Adrenal gland (tissue), 12 donors: ENCODE results near the gene KCNJ6. TPM values are rescaled to one million over a fixed set of nuclear protein-coding genes. Genes with fewer than 3 reads are reported as not detected.
"Not testable (repeated sequence)": the region's sequence is repeated elsewhere in the genome, so short reads cannot be mapped to it uniquely, and the experiment has no call there.

ENCODE experiments used
- DNase-seq, 7 donors: peaks; one replicate each; pipeline ENCODE4 v3.0.0-alpha.2; 2019 to 2020
- H3K27ac ChIP-seq, 5 donors: fragments of 200-600 bp; sonication (generic) in 4 of 5; 1 replicate in 3 of 5; 2 replicates in 2 of 5; pipeline versions ENCODE4 v1.5.1 to v1.8.0; 2016 to 2020; ENCODE audit warnings: mild to moderate bottlenecking in 1 of 5
- H3K27me3 ChIP-seq: fragments of 200-600 bp; 2 replicates; pipeline ENCODE4 v1.8.0; 2021
- H3K36me3 ChIP-seq, 2 donors: fragments of 200-600 bp; replicated peaks in 1 of 2; 1 replicate in 1 of 2; 2 replicates in 1 of 2; pipeline versions ENCODE4 v1.5.1 to v1.8.0; 2018 to 2022
- H3K4me1 ChIP-seq, 2 donors: fragments of 200-600 bp; replicated peaks in 1 of 2; 1 replicate in 1 of 2; 2 replicates in 1 of 2; pipeline versions ENCODE4 v1.5.1 to v1.8.0; 2018 to 2021
- H3K4me3 ChIP-seq, 4 donors: fragments of 200-600 bp; sonication (generic) in 3 of 4; one replicate each; pipeline ENCODE4 v1.5.1; 2016 to 2018
- H3K9me3 ChIP-seq, 3 donors: fragments of 200-600 bp; sonication (generic) in 1 of 3; replicated peaks in 1 of 3; 1 replicate in 2 of 3; 2 replicates in 1 of 3; pipeline versions ENCODE4 v1.5.1 to v1.8.0; 2016 to 2021
- POLR2A ChIP-seq, 2 donors: fragments of 450-650 bp; IDR thresholded peaks; one replicate each; pipeline ENCODE4 v1.6.1; 2017; ENCODE audit warnings: antibody characterized with exemption in 2 of 2, mild to moderate bottlenecking in 2 of 2, moderate library complexity in 1 of 2
- WGBS, 4 donors: extraction: QIAGEN DNeasy Blood & Tissue Kit in 2 of 4; methylation state at CpG; one replicate each; pipeline versions ENCODE4 v1.1.5 to v1.1.7; 2013 to 2017; 5-methylcytosine and 5-hydroxymethylcytosine counted together
- intact Hi-C, 2 donors: fragments of 100-400 bp; cut with DNase I; formaldehyde crosslinking; loops; one replicate each; pipeline versions ENCODE4 v1.14.1 to v1.15.0; 2022 to 2023
- polyA plus RNA-seq, 3 donors: library from polyadenylated mRNA; stranded (reverse); fragments of 200-250 nt in 2 of 3; fragments of 350-450 nt in 1 of 3; fragmentation: Illumina TruSeq in 1 of 3; extraction: RNeasy Lipid Tissue Mini Kit (QIAGEN cat#74804) in 1 of 3; gene quantifications; one replicate each; pipeline ENCODE4 v1.2.3, GENCODE V29; 2013 to 2014
- total RNA-seq, 9 donors: library from RNA; depleted of rRNA in 4 of 9; stranded (reverse); fragments of >200 nt in 4 of 9; fragments of 120-200 nt in 1 of 9; fragmentation: NEBNext Ultra II Directional in 1 of 9; extraction: Animal tissue kit (Norgen Biotek cat#: 25700) in 1 of 9; gene quantifications; one replicate each; pipeline versions ENCODE4 v1.1.0 to v1.2.4, GENCODE V29; 2013 to 2023
- TF ChIP-seq, protein P1 (sequence below), 6 experiments: fragments of 450-650 bp in 4 of 6; fragments of 200-600 bp in 2 of 6; sonication (generic) in 1 of 6; IDR thresholded peaks; 1 replicate in 5 of 6; 2 replicates in 1 of 6; pipeline versions ENCODE4 v1.5.1 to v1.8.0; 2016 to 2021; ENCODE audit warnings: antibody characterized with exemption in 6 of 6, mild to moderate bottlenecking in 2 of 6, moderate library complexity in 1 of 6
- donor health status: healthy with polysubstance abuse.
- donor health status: Bipolar disorder and iron deficiency.
- donor health status: DM: yes; HTN: yes; CAD: no.
- donor health status: DM: no; HTN: no; CAD: no.
- donor health status: DM: no; HTN: no; CAD: no.
- donor health status: DM: yes; HTN: yes; CAD: no.

The KCNJ6 gene
- total and polyA plus RNA-seq, 12 donors = 0.03 to 0.60 (median 0.07) TPM; not detected in 4

DNA sequence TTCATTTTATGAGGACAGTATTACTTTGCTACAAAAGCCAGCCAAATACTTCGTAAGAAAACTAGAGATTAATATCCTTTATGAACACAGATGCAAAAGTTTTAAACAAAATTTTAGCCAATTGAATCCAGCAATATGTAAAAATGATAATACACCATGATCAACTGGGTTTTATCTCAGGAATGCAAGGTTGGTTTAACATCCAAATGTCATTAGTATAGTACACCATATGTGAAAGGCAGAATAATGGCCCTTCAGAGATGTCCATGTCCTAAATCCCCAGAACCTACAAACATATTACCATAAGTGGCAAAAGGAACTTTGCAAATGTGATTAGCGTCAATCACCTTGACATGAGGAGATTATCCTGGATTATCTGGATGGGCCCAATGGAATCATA is 16.7 kb upstream of the KCNJ6 start:
- no peaks in the 10 kb centered on the region for H3K27me3 ChIP-seq
- 84 to 91% (median 85%) methylated on average over 2 of the region's 2 CpGs for WGBS, 4 donors
- TF ChIP-seq, protein P1, sequence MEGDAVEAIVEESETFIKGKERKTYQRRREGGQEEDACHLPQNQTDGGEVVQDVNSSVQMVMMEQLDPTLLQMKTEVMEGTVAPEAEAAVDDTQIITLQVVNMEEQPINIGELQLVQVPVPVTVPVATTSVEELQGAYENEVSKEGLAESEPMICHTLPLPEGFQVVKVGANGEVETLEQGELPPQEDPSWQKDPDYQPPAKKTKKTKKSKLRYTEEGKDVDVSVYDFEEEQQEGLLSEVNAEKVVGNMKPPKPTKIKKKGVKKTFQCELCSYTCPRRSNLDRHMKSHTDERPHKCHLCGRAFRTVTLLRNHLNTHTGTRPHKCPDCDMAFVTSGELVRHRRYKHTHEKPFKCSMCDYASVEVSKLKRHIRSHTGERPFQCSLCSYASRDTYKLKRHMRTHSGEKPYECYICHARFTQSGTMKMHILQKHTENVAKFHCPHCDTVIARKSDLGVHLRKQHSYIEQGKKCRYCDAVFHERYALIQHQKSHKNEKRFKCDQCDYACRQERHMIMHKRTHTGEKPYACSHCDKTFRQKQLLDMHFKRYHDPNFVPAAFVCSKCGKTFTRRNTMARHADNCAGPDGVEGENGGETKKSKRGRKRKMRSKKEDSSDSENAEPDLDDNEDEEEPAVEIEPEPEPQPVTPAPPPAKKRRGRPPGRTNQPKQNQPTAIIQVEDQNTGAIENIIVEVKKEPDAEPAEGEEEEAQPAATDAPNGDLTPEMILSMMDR (IDR thresholded peaks at IDR 0.05) = no peak
- no peak for TF ChIP-seq POLR2A (IDR thresholded peaks at IDR 0.05)
- no peaks in the 10 kb centered on the region for H3K9me3 ChIP-seq
- no peak overlapping the region for H3K4me3 ChIP-seq
- H3K4me1 ChIP-seq = no peaks in the 10 kb centered on the region
- no peak overlapping the region for H3K27ac ChIP-seq
- no peaks in the 10 kb centered on the region for H3K36me3 ChIP-seq
- DNase-seq = no peak
- intact Hi-C loops = no loop called here

DNA sequence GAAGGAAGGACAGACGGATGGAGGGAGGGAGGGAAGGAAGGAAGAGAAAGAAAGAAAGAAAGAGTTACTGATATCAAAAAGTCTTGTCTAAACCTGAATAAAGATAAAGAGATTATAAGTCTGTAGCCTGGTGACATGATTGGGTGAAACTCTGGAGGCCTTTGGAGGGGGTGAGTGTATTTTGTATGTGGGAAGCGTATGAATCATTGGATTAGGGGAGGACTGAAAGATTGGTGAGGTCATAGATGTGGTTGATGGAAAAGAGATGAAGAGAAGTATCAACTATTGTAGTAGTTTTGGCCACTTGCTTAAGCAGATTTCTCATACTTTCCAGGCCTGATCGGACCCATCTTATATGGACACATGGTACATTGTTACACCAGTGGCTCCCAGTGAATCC is 11.5 kb upstream of the KCNJ6 start:
- no peak for DNase-seq
- intact Hi-C loops = no loop called here
- TF ChIP-seq POLR2A (IDR thresholded peaks at IDR 0.05) = no peak
- TF ChIP-seq, protein P1 (IDR thresholded peaks at IDR 0.05) = no peak
- H3K36me3 ChIP-seq = no peaks in the 10 kb centered on the region
- no peaks in the 10 kb centered on the region for H3K4me1 ChIP-seq
- H3K4me3 ChIP-seq = no peak overlapping the region
- H3K9me3 ChIP-seq = no peaks in the 10 kb centered on the region
- no peaks in the 10 kb centered on the region for H3K27me3 ChIP-seq
- H3K27ac ChIP-seq = no peak overlapping the region
- WGBS, 4 donors = 56 to 74% (median 67%) methylated on average over 3 of the region's 3 CpGs

GRCh38 chr21:37921091-37921490 is 4.8 kb upstream of the KCNJ6 start:
- Histone ChIP-seq H3K36me3 (no peaks in the 10 kb centered on the region), H3K9me3 (no peaks in the 10 kb centered on the region), H3K27ac (no peak overlapping the region), H3K4me1 (peaks cover 0 to 5% of the 10 kb centered on the region in 2 donors), H3K4me3 (no peak overlapping the region), H3K27me3 (peaks cover 16% of the 10 kb centered on the region)
- no peak for DNase-seq
- WGBS, 4 donors = 57 to 72% (median 62%) methylated on average over 3 of the region's 3 CpGs
- TF ChIP-seq, protein P1 (IDR thresholded peaks at IDR 0.05) = no peak
- intact Hi-C loops = no loop called here

DNA sequence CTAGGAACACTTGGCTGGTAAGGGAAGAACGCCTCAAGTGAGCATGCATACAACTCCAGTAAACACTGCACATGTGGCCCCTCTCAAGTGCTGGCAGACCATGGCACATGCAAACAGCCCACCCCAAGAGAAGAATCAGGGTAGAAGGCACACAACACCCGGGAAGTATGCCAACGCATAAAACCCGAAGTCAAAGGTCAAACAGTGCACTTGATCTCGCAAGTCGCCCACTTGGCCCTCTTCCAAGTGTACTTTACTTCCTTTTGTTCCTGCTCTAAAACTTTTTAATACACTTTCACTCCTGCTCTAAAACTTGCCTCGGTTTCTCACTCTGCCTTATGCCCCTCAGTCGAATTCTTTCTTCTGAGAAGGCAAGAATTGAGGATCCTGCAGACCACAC is 4.0 kb upstream of the KCNJ6 start:
- H3K36me3 ChIP-seq, intact Hi-C loops, DNase-seq, H3K9me3 ChIP-seq, H3K4me1 ChIP-seq, H3K4me3 ChIP-seq, H3K27ac ChIP-seq: not testable (repeated sequence)
- peaks cover 23% of the 10 kb centered on the region for H3K27me3 ChIP-seq
- WGBS, 4 donors = 61 to 68% (median 64%) methylated on average over 8 of the region's 8 CpGs

- no peak overlapping the region for H3K4me3 ChIP-seq
- H3K27me3 ChIP-seq = peaks cover 35% of the 10 kb centered on the region
- intact Hi-C loops = loop anchor here in 1 of 2 donors (10.0 kb wide), 1 partner anchor 203 kb away; no protein-coding TSS in a partner anchor
- peaks cover 0 to 9% of the 10 kb centered on the region in 2 donors for H3K4me1 ChIP-seq
- no peak overlapping the region for H3K27ac ChIP-seq
- no peaks in the 10 kb centered on the region for H3K9me3 ChIP-seq
- no peaks in the 10 kb centered on the region for H3K36me3 ChIP-seq
- TF ChIP-seq POLR2A (IDR thresholded peaks at IDR 0.05) = no peak
- TF ChIP-seq, protein P1 (IDR thresholded peaks at IDR 0.05) = no peak
- no peak for DNase-seq
- WGBS, 4 donors = 68 to 73% (median 71%) methylated on average over 4 of the region's 4 CpGs
Observed at GRCh38 chr21:37917612-37918011, 1.4 kb upstream of the KCNJ6 start.
